NCI-H1436 (cell line): ENCODE results near the gene FAM200C.
"Not testable (repeated sequence)": the region's sequence is repeated elsewhere in the genome, so short reads cannot be mapped to it uniquely, and the experiment has no call there.

Experiments used
- DNase-seq: peaks from one replicate; lab custom pipeline; 2025; lab: John Stamatoyannopoulos, UW

FAM200C gene

GRCh38 chr5:160399402-160400353 is at the start of gene FAM200C:
Gene FAM200C, minus strand, starts transcription at chr5:160400054. Its CDS starts 4,564 bp downstream, at chr5:160395490.
- DNase-seq = peak; percentile 88

- no peak for DNase-seq
Observed at GRCh38 chr5:160449458-160449857, 49.6 kb upstream of the FAM200C start.

- DNase-seq = no peak
Observed at GRCh38 chr5:160448886-160449285, 49.0 kb upstream of the FAM200C start.

DNA sequence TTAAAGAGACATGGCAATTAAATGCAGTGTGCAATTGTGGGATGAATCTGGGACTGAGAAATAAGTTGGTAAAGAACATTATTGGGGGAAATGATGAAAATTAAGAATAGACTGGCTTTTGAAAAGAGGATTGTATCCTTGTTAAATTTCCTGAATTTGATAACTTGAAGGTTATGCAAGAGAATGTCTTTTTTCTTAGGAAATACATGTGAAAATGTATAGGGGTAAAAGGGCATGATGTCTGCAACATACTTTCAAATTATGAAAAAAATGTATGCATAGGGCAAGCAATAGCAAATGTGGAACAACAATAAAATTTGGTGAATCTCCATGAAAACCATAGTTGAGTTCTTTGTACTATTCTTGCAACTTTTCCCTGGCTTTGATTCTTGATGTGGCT is 45.9 kb upstream of the FAM200C start:
- no peak for DNase-seq

GRCh38 chr5:160445132-160445531 is 45.3 kb upstream of the FAM200C start:
- DNase-seq = no peak

GRCh38 chr5:160444407-160444806 is 44.6 kb upstream of the FAM200C start:
- no peak for DNase-seq

DNA sequence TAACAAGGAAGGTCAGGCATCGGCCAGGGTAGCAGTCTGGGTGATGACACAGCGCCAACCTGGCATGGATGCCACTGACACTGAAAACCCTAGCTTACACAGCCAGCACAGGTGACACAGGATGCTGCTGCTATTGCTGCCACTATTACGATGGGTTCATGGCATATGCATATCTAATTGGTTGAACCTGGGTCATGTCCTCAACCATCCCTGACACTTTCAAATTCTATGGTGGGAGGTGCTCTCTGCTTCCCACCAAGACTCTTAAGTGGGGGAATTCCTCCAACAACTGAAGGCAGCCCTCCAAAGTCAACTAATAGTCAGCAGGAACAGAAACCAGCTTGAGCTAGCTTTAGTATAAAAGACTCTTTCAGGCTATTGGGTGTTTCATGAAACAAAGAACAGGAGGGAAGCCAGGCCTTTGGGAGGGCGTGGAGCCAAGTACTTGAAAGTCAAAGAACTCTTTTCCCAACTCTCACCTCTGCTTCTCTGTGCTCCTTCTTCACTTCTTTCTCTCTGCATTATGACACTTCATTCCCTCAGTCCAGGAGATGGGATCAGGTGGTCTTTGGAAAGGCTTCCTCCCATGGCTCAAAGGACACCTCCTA is 43.1 kb upstream of the FAM200C start:
- no peak for DNase-seq

DNA sequence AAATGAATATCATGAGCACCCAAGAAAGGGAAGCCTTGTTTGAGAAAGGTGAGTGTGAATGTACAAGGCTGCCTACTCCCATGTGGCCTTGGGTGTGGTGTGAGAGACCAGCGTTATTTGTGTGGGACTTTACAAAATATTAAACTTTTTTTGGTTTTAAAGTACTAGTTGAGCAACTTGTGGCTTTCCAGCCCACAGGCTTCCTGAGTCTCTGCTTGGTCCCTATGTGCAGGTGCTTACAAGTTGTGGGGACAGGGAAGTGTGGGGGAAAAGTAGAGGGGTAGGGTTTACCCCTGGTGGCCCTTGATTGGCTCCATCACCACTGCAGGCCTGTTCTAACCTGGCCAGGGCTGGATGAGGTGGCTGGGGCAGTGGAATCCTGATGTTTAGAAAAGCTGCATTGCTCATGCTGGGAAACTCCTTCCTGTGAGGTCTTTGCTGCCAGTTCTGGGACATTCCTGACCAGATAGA is 41.5 kb upstream of the FAM200C start:
- DNase-seq = no peak

DNA sequence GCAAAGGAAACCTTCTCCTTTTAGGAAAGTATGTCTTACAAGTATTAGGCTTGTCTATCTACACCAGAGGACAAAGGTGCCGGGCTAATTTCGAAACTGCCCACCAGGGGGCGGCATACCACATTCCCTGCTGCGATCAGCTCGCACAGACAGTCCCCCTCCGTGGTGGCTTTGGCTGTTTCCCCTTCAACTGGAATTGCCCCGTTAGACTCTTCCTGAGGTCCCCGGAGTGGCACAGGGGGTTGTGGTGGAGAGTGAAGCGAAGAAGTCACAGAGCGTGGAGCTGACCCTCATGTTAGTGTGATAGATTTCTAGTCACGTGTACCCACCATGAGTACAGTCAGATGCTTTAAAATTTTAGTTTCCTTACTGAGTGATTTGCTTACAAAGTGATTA is 39.3 kb upstream of the FAM200C start:
- DNase-seq = peak; percentile 71

DNA sequence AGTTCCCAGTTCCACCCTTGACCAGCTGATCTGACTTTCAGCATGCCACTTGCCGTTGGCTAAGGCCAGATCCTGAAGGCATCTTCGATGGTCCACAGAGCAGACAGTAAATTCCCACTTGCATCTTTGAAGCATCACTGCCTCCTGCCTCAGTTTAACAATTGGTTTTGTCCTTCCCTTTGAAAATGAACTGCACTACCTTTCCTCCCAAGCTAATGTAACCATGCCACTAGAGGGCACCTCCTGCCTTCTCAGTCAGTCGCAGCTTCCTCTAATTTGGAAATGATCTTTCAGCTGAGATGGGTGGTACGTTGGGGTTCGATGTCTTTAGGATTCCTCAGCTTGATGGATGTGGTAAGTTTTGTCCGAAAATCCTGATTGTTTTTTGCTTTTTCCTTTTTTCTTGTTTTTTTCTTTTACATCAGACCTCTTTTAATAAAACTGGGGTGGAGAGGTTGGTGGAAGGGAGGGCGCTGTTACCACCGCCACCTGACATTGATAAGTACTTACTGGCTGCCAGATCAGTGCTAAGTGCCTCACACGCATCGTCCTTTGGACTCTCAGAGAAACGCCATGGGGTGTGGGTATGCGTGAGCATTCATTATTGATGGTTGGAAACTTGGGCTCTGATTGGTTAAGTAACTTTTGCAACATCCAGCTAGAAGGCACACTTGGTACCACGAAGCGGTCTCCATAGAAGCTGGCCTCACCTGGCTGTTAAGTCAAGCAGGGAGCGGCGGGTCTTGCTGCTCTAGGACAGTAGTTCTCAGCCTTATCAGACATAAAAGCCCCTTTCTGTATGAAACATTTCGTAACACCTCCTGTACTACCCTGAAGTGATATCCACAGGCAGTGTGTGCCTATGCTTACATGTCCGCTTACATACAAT is 38.7 kb upstream of the FAM200C start:
- DNase-seq = peak; percentile 68

DNA sequence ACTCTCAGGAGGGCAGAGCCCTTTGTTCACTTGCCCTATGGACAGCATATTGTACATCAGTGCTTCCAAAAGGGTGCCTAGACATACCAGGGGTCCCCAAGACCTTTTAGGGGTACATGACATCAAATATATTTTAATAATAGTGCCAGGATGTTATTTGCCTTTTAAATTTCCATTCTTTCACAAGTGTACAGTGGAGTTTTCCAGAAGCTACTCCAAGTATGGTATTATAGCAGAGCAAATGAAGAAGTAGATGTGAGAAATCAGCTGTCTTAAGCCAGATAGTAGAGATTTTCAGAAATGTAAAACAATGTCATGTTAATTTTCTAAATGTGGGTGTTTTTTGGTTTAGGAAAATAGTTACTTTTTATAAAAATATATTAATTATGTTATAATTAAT is 37.4 kb upstream of the FAM200C start:
- DNase-seq = no peak

- not testable (repeated sequence) for DNase-seq
Observed at GRCh38 chr5:160436661-160437060, 36.8 kb upstream of the FAM200C start.

- no peak for DNase-seq
Observed at GRCh38 chr5:160436017-160436416, 36.2 kb upstream of the FAM200C start.

- no peak for DNase-seq
Observed at GRCh38 chr5:160435532-160435931, 35.7 kb upstream of the FAM200C start.

DNA sequence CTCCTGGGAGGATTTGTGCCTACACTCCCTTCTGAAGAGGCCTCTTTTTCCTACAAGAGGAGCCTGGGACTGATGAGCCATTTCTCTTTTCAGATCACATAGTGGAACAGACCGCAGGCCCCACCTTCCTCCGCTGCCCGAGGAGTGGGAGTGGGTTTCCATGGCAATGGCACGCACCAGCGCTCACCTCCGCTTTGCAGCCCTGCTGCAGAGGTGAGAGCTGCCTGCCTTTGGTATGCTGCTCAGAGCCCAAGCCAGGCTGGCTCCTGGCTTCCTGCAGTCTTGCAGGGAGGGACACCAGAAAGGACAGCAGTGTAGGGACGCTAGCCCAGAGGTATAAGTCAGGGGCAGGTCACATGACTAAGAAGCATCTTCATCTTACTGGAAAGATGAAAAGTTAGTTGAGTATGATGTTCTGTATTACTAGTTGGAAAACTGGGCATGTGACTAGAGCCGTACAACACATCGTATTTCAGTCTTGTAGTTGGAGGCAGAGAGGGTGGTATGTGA is 34.2 kb upstream of the FAM200C start:
- DNase-seq = peak; percentile 67

- DNase-seq = no peak
Observed at GRCh38 chr5:160432787-160433186, 32.9 kb upstream of the FAM200C start.

GRCh38 chr5:160432196-160432595 is 32.3 kb upstream of the FAM200C start:
- DNase-seq = peak; percentile 8

GRCh38 chr5:160427607-160428006 is 27.8 kb upstream of the FAM200C start:
- DNase-seq = no peak

DNA sequence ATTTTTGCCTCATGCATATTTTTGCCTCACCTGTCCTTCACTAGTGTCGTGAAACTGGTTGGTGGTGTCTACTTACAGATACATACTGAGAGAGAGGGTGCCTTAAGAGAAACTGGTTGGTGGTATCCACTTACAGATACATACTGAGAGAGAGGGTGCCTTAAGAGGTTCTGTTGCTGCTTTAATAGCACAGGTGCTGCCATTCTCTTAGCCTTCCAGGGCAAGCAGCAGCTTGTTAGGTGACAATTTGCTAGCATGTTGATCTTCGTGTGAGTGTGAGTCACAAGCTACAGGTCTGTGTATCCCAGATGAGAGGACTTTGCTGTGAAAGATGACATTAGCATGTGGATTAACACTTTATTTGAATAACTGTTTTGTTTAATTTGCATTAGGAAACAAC is 23.2 kb upstream of the FAM200C start:
- peak; percentile 72 for DNase-seq

DNA sequence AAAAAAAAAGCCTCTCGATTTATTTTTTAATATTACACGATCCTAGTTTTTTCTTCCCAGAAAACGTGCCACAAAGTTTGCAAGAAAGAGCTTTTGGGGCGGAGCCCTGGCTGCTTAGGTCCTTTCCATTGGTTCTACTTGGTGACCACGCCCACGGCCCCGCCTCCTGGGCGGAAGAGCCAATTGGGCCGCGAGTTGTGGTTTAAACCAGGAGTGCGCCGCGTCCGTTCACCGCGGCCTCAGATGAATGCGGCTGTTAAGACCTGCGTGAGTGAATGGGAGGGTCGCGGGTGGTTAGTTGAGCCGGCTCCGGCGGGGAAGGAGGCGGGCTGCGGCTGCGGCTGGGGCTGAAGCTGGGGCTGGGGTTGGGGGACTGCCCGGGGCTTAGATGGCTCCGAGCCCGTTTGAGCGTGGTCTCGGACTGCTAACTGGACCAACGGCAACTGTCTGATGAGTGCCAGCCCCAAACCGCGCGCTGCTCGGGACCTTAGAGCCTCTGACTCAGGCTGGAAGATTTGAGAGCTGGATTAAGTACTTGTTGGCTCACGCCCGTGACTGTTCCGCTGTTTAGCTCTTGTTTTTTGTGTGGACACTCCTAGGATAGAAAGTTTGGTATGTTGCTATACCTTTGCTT is 21.9 kb upstream of the FAM200C start, which contains the start of gene PTTG1:
Gene PTTG1 (plus strand): TSS at position 231 of the 634 bp plus-strand sequence. CDS start 458 bp downstream, outside the sequence.
- DNase-seq = peak; percentile 96

- DNase-seq = no peak
Observed at GRCh38 chr5:160420331-160420610, 20.4 kb upstream of the FAM200C start.
